H1 (cell line): ENCODE measurements around the gene LECT2. TPM values are rescaled to one million over a fixed set of nuclear protein-coding genes. Genes with fewer than 3 reads are reported as not detected.

Source experiments
- CBX8 ChIP-seq: fragments of 300-800, 300-1000 bp; sonication (generic); IDR thresholded peaks from 2 replicates; pipeline ENCODE4 v1.7.1; 2016; ENCODE audit warnings: low read depth, low read length, borderline replicate concordance
- GTF2F1 ChIP-seq: IDR thresholded peaks from 2 replicates; pipeline ENCODE4 v1.6.1; 2012; ENCODE audit warnings: low read depth, low read length, improper control_type of control experiment, borderline replicate concordance
- PHF8 ChIP-seq: fragments of 200-600 bp; sonication (generic); conservative IDR thresholded peaks from 2 replicates; pipeline ENCODE4 v1.7.1; 2012; ENCODE audit warnings: low read depth, mild to moderate bottlenecking, inconsistent platforms, low read length, moderate library complexity
- RBBP5 ChIP-seq: IDR thresholded peaks from 2 replicates; pipeline ENCODE4 v1.7.1; 2012; ENCODE audit warnings: low read depth, mild to moderate bottlenecking, inconsistent platforms, low read length, moderate library complexity, borderline replicate concordance
- polyA plus RNA-seq, 7 experiments: library from polyadenylated mRNA; depleted of rRNA in 3 of 7; stranded (reverse) in 5 of 7; unstranded in 2 of 7; fragments of >200 nt in 5 of 7; fragments of 200-250 nt in 2 of 7; gene quantifications; 1 replicate in 5 of 7; 2 replicates in 1 of 7; 4 replicates in 1 of 7; pipeline versions ENCODE4 v1.2.1 to v1.2.3, GENCODE V29; 2011 to 2013; ENCODE audit warnings: missing spikeins in 2 of 7, mixed read lengths in 2 of 7
- total RNA-seq: library from RNA; stranded (reverse); fragmentation: NEBNext Ultra II Directional; extraction: Animal tissue kit (Norgen Biotek cat#: 25700); gene quantifications from 2 replicates; pipeline ENCODE4 v1.2.1, GENCODE V29; 2021

LECT2 gene
- total and polyA plus RNA-seq, 2 of the 8 experiments (the other 6 are each of a cell fraction or from before 2014, with no cell fraction given), result not detected

GRCh38 chr5:135990528-135991255 lies 35.9 kb upstream of the LECT2 start (continued):
- TF ChIP-seq RBBP5 (no peak), GTF2F1 (no peak), PHF8 (no peak), CBX8 (no peak)
